DOHH2 (cell line): ENCODE results near the gene RIMS3.

Experiments used
- H3F3A ChIP-seq: fragments of 200-600 bp; sonication (generic), shearing (Covaris generic); 2 replicates; pipeline ENCODE4 v1.6.0; 2016; ENCODE audit warnings: antibody characterized with exemption, mild to moderate bottlenecking; ENCODE audit not compliant: control insufficient read depth, insufficient read depth
- H3K27ac ChIP-seq: fragments of 200-600 bp; sonication (generic); 2 replicates; pipeline ENCODE4 v1.5.1; 2014; ENCODE audit warnings: low read depth, mild to moderate bottlenecking, low read length, moderate library complexity
- H3K27me3 ChIP-seq: fragments of 200-600 bp; sonication (generic); 2 replicates; pipeline ENCODE4 v1.6.1; 2014; ENCODE audit warnings: mild to moderate bottlenecking, low read length, mixed read lengths; ENCODE audit not compliant: control insufficient read depth
- H3K36me3 ChIP-seq: fragments of 200-600 bp; sonication (generic); 2 replicates; pipeline ENCODE4 v1.6.1; 2014; ENCODE audit warnings: mild to moderate bottlenecking, low read length, moderate library complexity, mixed read lengths; ENCODE audit not compliant: control insufficient read depth
- H3K4me1 ChIP-seq: fragments of 200-600 bp; sonication (generic); 2 replicates; pipeline ENCODE4 v1.6.1; 2014; ENCODE audit warnings: mild to moderate bottlenecking, low read length, mixed read lengths; ENCODE audit not compliant: control insufficient read depth
- H3K4me2 ChIP-seq: fragments of 200-600 bp; sonication (generic); 2 replicates; pipeline ENCODE4 v1.6.0; 2014; ENCODE audit warnings: mild to moderate bottlenecking, low read length, moderate library complexity
- H3K4me3 ChIP-seq: fragments of 200-600 bp; sonication (generic); 2 replicates; pipeline ENCODE4 v1.5.1; 2014; ENCODE audit warnings: mild to moderate bottlenecking, low read length, mixed read lengths
- H3K79me2 ChIP-seq: fragments of 200-600 bp; sonication (generic); 2 replicates; pipeline ENCODE4 v1.6.1; 2014; ENCODE audit warnings: mild to moderate bottlenecking, low read length, mixed read lengths; ENCODE audit not compliant: control insufficient read depth
- H3K9me2 ChIP-seq: fragments of 200-600 bp; sonication (generic); replicated peaks from 2 replicates; pipeline ENCODE4 v1.6.1; 2014; ENCODE audit warnings: mild to moderate bottlenecking, low read length, mixed read lengths; ENCODE audit not compliant: control insufficient read depth
- H3K9me3 ChIP-seq: fragments of 200-600 bp; sonication (generic); 2 replicates; pipeline ENCODE4 v1.6.1; 2014; ENCODE audit warnings: antibody characterized with exemption, low read length, mixed read lengths; ENCODE audit not compliant: control insufficient read depth, insufficient read depth
- H4K20me1 ChIP-seq: fragments of 200-600 bp; sonication (generic); 2 replicates; pipeline ENCODE4 v1.6.0; 2014; ENCODE audit warnings: low read depth, mild to moderate bottlenecking, antibody characterized with exemption, low read length, moderate library complexity; ENCODE audit not compliant: control insufficient read depth, insufficient read depth
- CTCF ChIP-seq: fragments of 200-600 bp; sonication (generic); IDR thresholded peaks from one replicate; pipeline ENCODE4 v1.5.1; 2014; ENCODE audit warnings: antibody characterized with exemption, mild to moderate bottlenecking, low read depth, low read length; ENCODE audit not compliant: poor library complexity, severe bottlenecking
- EZH2phosphoT487 ChIP-seq: fragments of 200-600 bp; sonication (generic); IDR thresholded peaks from 2 replicates; pipeline ENCODE4 v1.6.1; 2017; ENCODE audit warnings: borderline replicate concordance, mild to moderate bottlenecking, antibody characterized with exemption, low read length, moderate library complexity, mixed read lengths

Gene RIMS3

DNA sequence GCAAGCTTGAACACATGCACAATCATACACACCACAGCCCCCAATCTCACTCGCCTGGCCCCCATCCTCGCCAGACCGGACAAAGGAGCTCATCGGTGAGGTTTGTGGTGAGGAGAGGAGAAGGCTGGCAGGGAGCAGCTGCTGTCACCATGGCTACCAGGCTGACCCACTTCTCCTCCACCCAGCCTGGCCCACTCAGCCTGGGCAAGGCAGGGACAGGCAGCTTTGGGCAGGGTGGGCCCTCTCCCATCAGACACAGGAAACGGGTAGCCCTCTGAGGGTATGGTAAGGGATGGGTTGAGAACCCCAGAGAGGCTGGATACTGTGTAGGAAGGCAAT is 15.9 kb downstream of the RIMS3 start:
- H3K4me1 ChIP-seq, result no peaks in the 10 kb centered on the region
- no peaks in the 10 kb centered on the region; the same call in 1 of the 2 replicates for H3K27me3 ChIP-seq
- no peaks in the 10 kb centered on the region for H3K9me3 ChIP-seq
- no peak overlapping the region for H3K27ac ChIP-seq
- no peaks in the 10 kb centered on the region for H3K79me2 ChIP-seq
- H3K4me3 ChIP-seq, result no peak overlapping the region
- H3K36me3 ChIP-seq, result no peaks in the 10 kb centered on the region
- H3K9me2 ChIP-seq, result no peaks in the 10 kb centered on the region
- no peak for TF ChIP-seq EZH2phosphoT487
- no peaks in the 10 kb centered on the region for H3F3A ChIP-seq
- no peaks in the 10 kb centered on the region for H4K20me1 ChIP-seq
- no peak overlapping the region for H3K4me2 ChIP-seq

- Histone ChIP-seq H3K36me3 (no peaks in the 10 kb centered on the region), H3K9me2 (no peaks in the 10 kb centered on the region), H3K4me1 (no peaks in the 10 kb centered on the region), H3K4me2 (no peak overlapping the region), H3K27ac (no peak overlapping the region), H3F3A (no peaks in the 10 kb centered on the region), H3K79me2 (no peaks in the 10 kb centered on the region), H3K27me3 (no peaks in the 10 kb centered on the region; the same call in 1 of the 2 replicates), H3K4me3 (no peak overlapping the region), H4K20me1 (no peaks in the 10 kb centered on the region), H3K9me3 (no peaks in the 10 kb centered on the region)
- TF ChIP-seq CTCF (no peak), EZH2phosphoT487 (no peak)
These were observed 16.4 kb downstream of the RIMS3 start for GRCh38 chr1:40648928-40649591.

DNA sequence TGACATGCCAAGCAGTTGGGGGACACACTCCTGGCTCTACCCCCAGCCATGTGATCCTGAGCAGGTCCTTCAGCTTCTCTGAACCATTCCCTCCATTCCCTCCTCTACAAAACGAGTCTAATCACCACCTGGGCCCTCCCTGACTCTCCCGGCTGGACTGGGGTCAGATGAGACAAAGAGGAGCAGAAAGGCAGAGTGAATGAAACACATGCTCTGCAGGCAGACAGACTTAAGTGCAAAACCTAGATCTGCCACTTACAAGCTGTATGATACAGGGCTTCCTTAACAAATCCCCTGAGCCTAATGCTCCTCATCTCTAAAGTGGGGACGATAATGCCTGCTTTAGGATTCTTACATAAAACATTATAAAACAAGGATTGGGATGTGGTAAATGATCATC is 17.3 kb downstream of the RIMS3 start:
- Histone ChIP-seq H3K27me3 (no peaks in the 10 kb centered on the region; the same call in 1 of the 2 replicates), H3K4me1 (no peaks in the 10 kb centered on the region), H3K79me2 (no peaks in the 10 kb centered on the region), H3F3A (no peaks in the 10 kb centered on the region), H3K9me2 (no peaks in the 10 kb centered on the region), H3K4me3 (no peak overlapping the region), H3K4me2 (no peak overlapping the region), H3K9me3 (no peaks in the 10 kb centered on the region), H3K36me3 (no peaks in the 10 kb centered on the region), H3K27ac (no peak overlapping the region), H4K20me1 (no peaks in the 10 kb centered on the region)
- no peak for TF ChIP-seq EZH2phosphoT487
- no peak for TF ChIP-seq CTCF

GRCh38 chr1:40646315-40646714 is 19.2 kb downstream of the RIMS3 start:
- TF ChIP-seq CTCF (no peak), EZH2phosphoT487 (no peak)
- Histone ChIP-seq H3K27ac (no peak overlapping the region), H3F3A (no peaks in the 10 kb centered on the region), H3K4me3 (no peak overlapping the region), H3K27me3 (no peaks in the 10 kb centered on the region; the same call in 1 of the 2 replicates), H3K9me3 (no peaks in the 10 kb centered on the region), H3K9me2 (no peaks in the 10 kb centered on the region), H3K4me2 (no peak overlapping the region), H3K79me2 (no peaks in the 10 kb centered on the region), H3K4me1 (no peaks in the 10 kb centered on the region), H4K20me1 (no peaks in the 10 kb centered on the region), H3K36me3 (no peaks in the 10 kb centered on the region)
